GM23248 (cell line): Measurements from ENCODE around the gene TRAPPC2L. TPM values are rescaled to one million over a fixed set of nuclear protein-coding genes. Genes with fewer than 3 reads are reported as not detected.

Experiments
- DNase-seq: peaks from one replicate; pipeline ENCODE4 v3.0.0-alpha.2; 2015
- H2AFZ ChIP-seq: fragments of 200-600 bp; sonication (generic); 2 replicates; pipeline ENCODE4 v1.6.1; 2016; ENCODE audit warnings: antibody characterized with exemption
- H3F3A ChIP-seq: fragments of 200-600 bp; sonication (generic); 2 replicates; pipeline ENCODE4 v1.6.1; 2016; ENCODE audit warnings: mild to moderate bottlenecking, antibody characterized with exemption, mixed run types; ENCODE audit not compliant: insufficient read depth
- H3K27ac ChIP-seq: fragments of 200-600 bp; sonication (generic); 2 replicates; pipeline ENCODE4 v1.5.1; 2016; ENCODE audit warnings: mild to moderate bottlenecking
- H3K27me3 ChIP-seq: fragments of 200-600 bp; sonication (generic); replicated peaks from 2 replicates; pipeline ENCODE4 v1.6.1; 2016; ENCODE audit warnings: mild to moderate bottlenecking; ENCODE audit not compliant: insufficient read depth
- H3K36me3 ChIP-seq: fragments of 200-600 bp; sonication (generic); 2 replicates; pipeline ENCODE4 v1.6.1; 2016; ENCODE audit warnings: low read depth, mild to moderate bottlenecking
- H3K4me1 ChIP-seq: fragments of 200-600 bp; sonication (generic); 2 replicates; pipeline ENCODE4 v1.6.1; 2016; ENCODE audit warnings: mild to moderate bottlenecking; ENCODE audit not compliant: insufficient read depth
- H3K4me2 ChIP-seq: fragments of 200-600 bp; sonication (generic); one replicate; pipeline ENCODE4 v1.6.1; 2016; ENCODE audit warnings: mild to moderate bottlenecking; ENCODE audit not compliant: unreplicated experiment
- H3K4me3 ChIP-seq: fragments of 200-600 bp; sonication (generic); 2 replicates; pipeline ENCODE4 v1.5.1; 2016; ENCODE audit warnings: mild to moderate bottlenecking
- H3K79me2 ChIP-seq: fragments of 200-600 bp; sonication (generic); 2 replicates; pipeline ENCODE4 v1.6.1; 2016; ENCODE audit warnings: mild to moderate bottlenecking; ENCODE audit not compliant: insufficient read depth
- H3K9ac ChIP-seq: fragments of 200-600 bp; sonication (generic); 2 replicates; pipeline ENCODE4 v1.6.1; 2016; ENCODE audit warnings: mild to moderate bottlenecking
- H3K9me2 ChIP-seq: fragments of 200-600 bp; sonication (generic); 2 replicates; pipeline ENCODE4 v1.6.1; 2016; ENCODE audit warnings: mixed run types, mild to moderate bottlenecking, moderate library complexity; ENCODE audit not compliant: insufficient read depth
- H3K9me3 ChIP-seq: fragments of 200-600 bp; sonication (generic); one replicate; pipeline ENCODE4 v1.6.1; 2017; ENCODE audit warnings: low read depth
- H4K20me1 ChIP-seq: fragments of 200-600 bp; sonication (generic); 2 replicates; pipeline ENCODE4 v1.6.0; 2016; ENCODE audit not compliant: insufficient read depth
- EZH2 ChIP-seq: fragments of 200-600 bp; sonication (generic); IDR thresholded peaks from 2 replicates; pipeline ENCODE4 v1.6.1; 2018; ENCODE audit warnings: antibody characterized with exemption, mild to moderate bottlenecking; ENCODE audit not compliant: insufficient read depth, poor library complexity, severe bottlenecking
- EZH2phosphoT487 ChIP-seq: fragments of 200-600 bp; sonication (generic); IDR thresholded peaks from 2 replicates; pipeline ENCODE4 v1.6.1; 2018; ENCODE audit warnings: antibody characterized with exemption, moderate library complexity, mild to moderate bottlenecking, low read depth; ENCODE audit not compliant: insufficient read depth
- WGBS, 2 experiments: methylation state at CpG; one replicate each; pipeline ENCODE4 v1.1.6; 2015 to 2017; ENCODE audit warnings: low lambda C conversion rate in 2 of 2, low coverage in 1 of 2; ENCODE audit errors: missing lambda C conversion rate in 2 of 2; 5-methylcytosine and 5-hydroxymethylcytosine counted together
- in situ Hi-C: fragments of 300-500 bp; cut with MboI; formaldehyde crosslinking; loops from 2 replicates; pipeline ENCODE4 v1.15.0; 2020
- polyA plus RNA-seq: library from polyadenylated mRNA; unstranded; fragments of >200 nt; fragmentation: Nextera tagmentation; extraction: Ambion mirVana; gene quantifications from 2 replicates; pipeline ENCODE4 v1.2.1, GENCODE V29; 2016
- total RNA-seq: library from RNA; depleted of rRNA; stranded (reverse); fragments of >200 nt; shearing (Covaris generic); gene quantifications from 2 replicates; pipeline ENCODE4 v1.2.3, GENCODE V29; 2014

TRAPPC2L gene
- total and polyA plus RNA-seq, 2 experiments from 2014 or later, result 18.7 to 83.2 TPM

DNA sequence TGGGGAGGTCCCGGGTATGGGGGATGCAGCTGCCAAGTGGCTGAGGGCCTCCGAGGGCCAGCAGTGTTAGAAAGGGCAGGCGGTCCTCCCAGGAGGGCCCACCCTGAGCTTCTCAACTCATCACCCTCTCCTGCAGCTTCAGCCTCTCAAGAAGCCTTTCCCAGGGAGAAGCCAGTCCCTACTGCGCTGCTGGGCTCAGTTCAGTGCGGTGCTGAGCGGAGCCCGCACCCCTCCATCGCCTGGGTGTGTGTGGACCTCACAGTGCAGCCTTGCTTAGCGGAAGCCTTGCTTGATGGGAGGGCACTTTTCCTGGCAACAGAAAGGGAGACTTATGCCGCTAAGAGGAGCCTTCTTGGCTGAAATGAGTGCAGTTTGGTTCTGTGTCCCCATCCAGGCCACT, 41.7 kb upstream of the TRAPPC2L start:
- Histone ChIP-seq H2AFZ (no peak overlapping the region), H3K27me3 (no peaks in the 10 kb centered on the region), H3K4me2 (no peak overlapping the region), H3K4me3 (no peak overlapping the region), H3F3A (no peaks in the 10 kb centered on the region; the same call in 1 of the 2 replicates), H3K27ac (no peak overlapping the region), H3K4me1 (peaks cover 6% of the 10 kb centered on the region; the same call in 1 of the 2 replicates), H3K9me2 (no peaks in the 10 kb centered on the region), H3K36me3 (no peaks in the 10 kb centered on the region), H3K9ac (no peak overlapping the region), H3K79me2 (peaks cover 3% of the 10 kb centered on the region; the same call in 1 of the 2 replicates), H3K9me3 (no peaks in the 10 kb centered on the region), H4K20me1 (no peaks in the 10 kb centered on the region)
- in situ Hi-C loops, result no loop called here
- 67% methylated on average over 10 of the region's 10 CpGs for WGBS, 2 experiments
- DNase-seq, result no peak
- TF ChIP-seq EZH2 (no peak), EZH2phosphoT487 (no peak)

DNA sequence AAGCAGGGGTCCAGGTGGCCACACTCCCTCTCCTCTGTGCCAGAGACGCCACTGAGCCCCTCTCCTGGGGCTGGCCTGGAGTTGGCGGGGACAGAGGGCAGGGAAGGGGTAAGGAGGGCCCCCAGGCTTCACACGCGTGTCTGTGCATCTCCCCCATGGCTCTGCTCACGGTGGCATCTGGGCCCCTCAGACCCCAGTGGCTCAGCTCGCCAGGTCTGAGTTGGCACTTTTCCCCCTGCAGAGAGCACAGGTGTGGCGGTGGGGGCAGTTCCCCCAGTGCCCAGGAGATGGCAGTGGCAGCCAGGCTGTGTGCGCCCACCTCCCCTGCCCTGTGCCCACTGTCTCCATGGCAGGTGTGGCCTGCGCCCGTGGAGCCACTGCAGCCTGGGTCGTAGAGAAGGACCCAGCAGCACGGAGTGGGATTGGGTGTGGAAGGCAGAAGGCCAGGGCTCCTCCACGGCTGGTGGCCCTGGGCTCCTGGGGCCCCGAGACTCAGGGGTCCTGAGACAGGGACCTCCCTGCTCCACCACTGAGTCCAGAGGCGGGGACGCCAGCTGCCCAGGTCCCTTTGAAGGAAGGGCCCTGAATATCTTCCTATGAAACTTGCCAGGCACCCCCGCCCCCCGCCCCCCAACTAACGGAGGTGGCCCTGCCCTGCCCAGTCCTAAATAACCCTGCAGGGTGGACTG, 40.9 kb upstream of the TRAPPC2L start:
- 56 to 67% methylated on average over 15 to 19 of the region's 19 CpGs for WGBS, 2 experiments
- in situ Hi-C loops, result no loop called here

DNA sequence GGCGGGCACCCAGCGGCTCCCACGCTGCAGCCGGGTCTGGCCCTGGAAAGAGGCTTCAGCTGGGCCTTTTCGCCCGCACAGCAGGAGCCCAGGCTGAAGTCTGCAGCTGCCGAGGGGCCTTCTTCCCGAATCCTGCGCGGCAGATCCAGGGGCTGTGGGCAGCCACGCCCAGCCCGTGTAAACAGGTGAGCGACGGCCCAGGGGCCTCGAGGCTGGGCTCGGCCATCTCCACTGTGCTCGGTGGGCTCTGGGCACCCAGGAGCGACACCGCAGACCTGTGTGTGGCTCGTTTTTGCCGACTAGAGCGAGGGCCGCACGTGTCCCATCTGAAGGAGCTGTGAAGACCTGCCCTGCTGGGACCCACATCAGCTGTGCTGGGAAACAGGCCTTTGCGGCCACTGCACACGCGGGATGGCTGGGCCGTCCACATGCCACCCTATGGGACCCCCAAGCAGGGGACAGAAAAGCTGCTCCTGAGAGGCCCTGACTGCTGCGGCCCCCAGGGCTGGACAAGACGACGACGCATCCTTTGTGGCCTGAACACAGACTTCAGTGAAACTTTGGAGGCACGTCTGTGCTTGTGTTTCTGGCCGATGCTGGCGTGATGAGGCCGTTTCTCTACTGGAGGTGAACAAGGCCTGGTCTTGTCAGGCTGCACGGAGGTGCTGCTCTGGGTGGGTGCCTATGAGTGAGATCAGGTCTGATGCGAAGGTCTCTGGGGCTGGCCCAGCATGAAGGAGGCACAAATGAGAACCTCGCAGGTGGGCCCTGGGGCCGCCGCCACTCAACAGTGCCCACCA, 40.0 kb upstream of the TRAPPC2L start:
- no peak for TF ChIP-seq EZH2
- TF ChIP-seq EZH2phosphoT487, result no peak
- Histone ChIP-seq H3K9me3 (no peaks in the 10 kb centered on the region), H3K36me3 (no peaks in the 10 kb centered on the region), H3K4me2 (no peak overlapping the region), H3K9ac (no peak overlapping the region), H3K27me3 (no peaks in the 10 kb centered on the region), H3K9me2 (no peaks in the 10 kb centered on the region), H4K20me1 (no peaks in the 10 kb centered on the region), H3K27ac (no peak overlapping the region), H2AFZ (no peak overlapping the region), H3K4me1 (no peaks in the 10 kb centered on the region; the same call in 1 of the 2 replicates), H3F3A (no peaks in the 10 kb centered on the region), H3K79me2 (no peaks in the 10 kb centered on the region), H3K4me3 (no peak overlapping the region)
- no peak for DNase-seq
- WGBS, 2 experiments, result 89 to 90% methylated on average over 40 to 41 of the region's 41 CpGs
- in situ Hi-C loops, result no loop called here

More for the DNA sequence above, 40.9 kb upstream of the TRAPPC2L start:
- no peak for TF ChIP-seq EZH2phosphoT487
- no peak for TF ChIP-seq EZH2
- Histone ChIP-seq H2AFZ (no peak overlapping the region), H3K9me2 (no peaks in the 10 kb centered on the region), H3F3A (no peaks in the 10 kb centered on the region), H4K20me1 (no peaks in the 10 kb centered on the region), H3K9me3 (no peaks in the 10 kb centered on the region), H3K4me2 (no peak overlapping the region), H3K4me3 (no peak overlapping the region), H3K27me3 (no peaks in the 10 kb centered on the region), H3K9ac (no peak overlapping the region), H3K27ac (no peak overlapping the region), H3K79me2 (no peaks in the 10 kb centered on the region), H3K36me3 (no peaks in the 10 kb centered on the region), H3K4me1 (no peaks in the 10 kb centered on the region; the same call in 1 of the 2 replicates)
- DNase-seq, result peak; percentile 36

DNA sequence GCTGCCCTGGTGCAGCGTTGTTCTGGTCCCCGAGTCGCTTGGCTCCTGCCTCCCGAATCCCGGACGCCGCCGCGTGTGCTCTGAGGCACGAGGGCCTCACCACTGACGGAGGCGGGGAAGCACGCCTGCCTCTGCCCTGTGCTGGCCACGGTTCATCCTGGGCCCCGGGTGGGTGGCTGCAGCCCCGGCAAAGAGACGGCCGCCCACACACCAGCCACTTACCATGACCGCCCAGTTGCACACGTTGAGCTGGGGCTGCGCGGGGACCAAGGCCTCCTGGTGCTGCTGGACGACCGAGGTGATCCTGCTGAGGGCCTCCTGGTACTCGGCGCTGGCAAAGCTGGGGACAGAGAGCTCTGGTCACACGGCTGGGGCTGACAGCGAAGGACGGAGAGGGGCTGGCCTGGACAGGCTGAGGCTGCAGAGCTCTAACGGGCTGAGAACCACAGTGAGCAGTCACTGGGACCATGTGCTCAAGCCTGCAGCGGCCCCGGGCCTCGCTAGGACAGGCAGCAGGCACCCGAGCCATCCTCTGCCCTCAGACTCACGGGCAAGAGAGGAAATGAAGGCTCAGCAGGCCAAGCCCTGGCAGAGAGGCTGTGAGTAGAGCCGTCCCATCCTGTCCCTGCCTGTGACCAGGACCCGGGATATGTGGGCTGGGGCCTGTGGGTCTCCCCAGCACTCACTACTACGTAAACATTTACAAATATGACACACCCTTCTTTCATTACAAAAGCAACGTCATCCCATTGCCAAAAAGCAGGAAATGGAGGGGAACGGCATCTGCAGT, 38.9 kb upstream of the TRAPPC2L start:
- no peaks in the 10 kb centered on the region for H3K9me2 ChIP-seq
- in situ Hi-C loops, result no loop called here
- no peaks in the 10 kb centered on the region for H3K79me2 ChIP-seq
- H3K4me1 ChIP-seq, result no peaks in the 10 kb centered on the region; the same call in 1 of the 2 replicates
- no peaks in the 10 kb centered on the region for H3F3A ChIP-seq
- no peaks in the 10 kb centered on the region for H3K27me3 ChIP-seq
- no peaks in the 10 kb centered on the region for H4K20me1 ChIP-seq
- no peak overlapping the region for H3K4me2 ChIP-seq
- 77 to 81% methylated on average over 36 to 39 of the region's 40 CpGs for WGBS, 2 experiments
- H3K4me3 ChIP-seq, result no peak overlapping the region
- no peak overlapping the region for H2AFZ ChIP-seq
- no peak for TF ChIP-seq EZH2phosphoT487
- no peak for TF ChIP-seq EZH2
- H3K36me3 ChIP-seq, result no peaks in the 10 kb centered on the region
- no peak for DNase-seq
- no peak overlapping the region for H3K9ac ChIP-seq
- H3K9me3 ChIP-seq, result no peaks in the 10 kb centered on the region
- H3K27ac ChIP-seq, result no peak overlapping the region
